BLaER1 (cell line): ENCODE data around the gene FASTK.
A peak's percentile ranks its signal among the peaks of the same experiment; 100 is the strongest.

Source experiments
- H3K27ac ChIP-seq: shearing (Covaris generic); formaldehyde crosslinking; 2 replicates; pipeline ENCODE4 v1.8.1; 2022
- H3K27me3 ChIP-seq: shearing (Covaris generic); formaldehyde crosslinking; 2 replicates; pipeline ENCODE4 v1.8.1; 2022
- H3K36me3 ChIP-seq: shearing (Covaris generic); formaldehyde crosslinking; 2 replicates; pipeline ENCODE4 v1.8.1; 2022
- H3K4me1 ChIP-seq: shearing (Covaris generic); formaldehyde crosslinking; 2 replicates; pipeline ENCODE4 v1.8.1; 2022
- H3K4me2 ChIP-seq: shearing (Covaris generic); formaldehyde crosslinking; 2 replicates; pipeline ENCODE4 v1.8.1; 2022
- H3K4me3 ChIP-seq: shearing (Covaris generic); formaldehyde crosslinking; 2 replicates; pipeline ENCODE4 v1.8.1; 2022
- H3K9ac ChIP-seq: shearing (Covaris generic); formaldehyde crosslinking; 2 replicates; pipeline ENCODE4 v1.8.1; 2022
- H3K9me3 ChIP-seq: shearing (Covaris generic); formaldehyde crosslinking; 2 replicates; pipeline ENCODE4 v1.8.1; 2022
- H4K20me1 ChIP-seq: shearing (Covaris generic); formaldehyde crosslinking; 2 replicates; pipeline ENCODE4 v1.8.1; 2022
- Cebpa-rat ChIP-seq: shearing (Covaris generic); IDR thresholded peaks from 2 replicates; pipeline ENCODE4 v1.8.1; 2022

Gene FASTK

DNA sequence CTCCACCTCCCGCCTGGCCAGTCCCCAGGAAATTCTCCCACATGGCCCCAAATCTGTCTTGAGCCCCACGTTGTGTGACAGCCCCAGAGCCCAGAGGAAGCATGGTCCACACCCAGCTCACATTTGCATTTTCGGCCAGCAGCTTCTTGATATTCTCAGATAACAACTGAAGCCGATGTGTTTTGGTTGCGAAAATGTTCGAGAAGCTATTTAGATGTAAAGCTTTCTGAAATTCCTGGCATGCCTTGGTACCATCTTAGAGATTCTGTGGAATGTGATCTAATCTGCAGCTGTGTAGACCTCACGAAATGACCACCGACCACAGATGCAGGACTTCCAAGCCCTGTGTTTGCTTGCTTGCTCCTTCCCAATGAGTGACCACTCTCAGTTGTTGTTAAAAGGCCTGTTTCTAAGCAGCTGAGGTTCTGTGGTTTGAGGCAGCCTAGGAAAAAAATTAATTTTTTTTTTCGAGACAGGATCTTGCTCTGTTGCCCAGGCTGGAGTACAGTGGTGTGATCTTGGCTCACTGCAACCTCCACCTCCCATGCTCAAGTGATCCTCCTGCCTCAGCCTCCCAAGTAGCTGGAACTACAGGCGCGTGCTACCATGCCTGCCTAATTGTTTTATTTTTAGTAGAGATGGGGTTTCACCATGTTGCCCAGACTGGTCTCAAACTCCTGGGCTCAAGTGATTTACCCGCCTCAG is 12.4 kb downstream of the FASTK start:
- Histone ChIP-seq H3K27me3 (no peaks in the 10 kb centered on the region), H3K27ac (no peak overlapping the region), H3K4me1 (no peaks in the 10 kb centered on the region), H3K9me3 (no peaks in the 10 kb centered on the region), H3K36me3 (peaks cover 100% of the 10 kb centered on the region), H3K4me3 (no peak overlapping the region), H3K9ac (no peak overlapping the region), H4K20me1 (peaks cover 41% of the 10 kb centered on the region), H3K4me2 (no peak overlapping the region)
- no peak for TF ChIP-seq Cebpa-rat

DNA sequence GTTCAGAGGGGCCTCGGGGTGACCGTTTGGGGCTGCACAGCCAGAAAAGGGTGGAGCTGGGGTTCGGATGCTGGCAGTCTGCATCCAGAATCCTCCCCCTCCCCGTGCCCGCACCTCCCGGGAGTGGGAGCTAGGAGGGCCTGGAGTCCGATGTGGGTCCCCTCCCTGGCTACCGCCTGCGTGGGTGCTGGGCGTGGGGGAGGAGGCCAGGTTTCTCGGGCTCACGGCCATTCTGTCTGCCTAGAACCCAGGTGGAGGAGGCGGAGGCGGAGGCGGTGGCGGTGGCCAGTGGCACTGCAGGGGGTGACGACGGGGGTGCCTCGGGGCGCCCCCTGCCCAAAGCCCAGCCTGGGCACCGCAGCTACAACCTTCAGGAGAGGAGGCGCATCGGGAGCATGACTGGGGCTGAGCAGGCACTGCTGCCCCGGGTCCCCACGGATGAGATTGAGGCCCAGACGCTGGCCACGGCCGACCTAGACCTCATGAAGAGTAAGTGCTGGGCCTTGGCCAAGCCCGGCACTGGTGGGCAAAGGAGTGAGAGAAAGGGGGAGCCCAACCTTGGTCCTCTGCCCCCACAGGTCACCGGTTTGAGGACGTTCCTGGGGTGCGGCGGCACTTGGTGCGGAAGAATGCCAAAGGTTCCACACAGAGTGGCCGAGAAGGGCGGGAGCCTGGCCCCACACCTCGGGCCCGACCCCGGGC is 14.2 kb downstream of the FASTK start:
- Histone ChIP-seq H3K4me2 (no peak overlapping the region), H3K4me1 (peaks cover 10% of the 10 kb centered on the region), H3K27ac (no peak overlapping the region), H3K4me3 (no peak overlapping the region), H3K9me3 (no peaks in the 10 kb centered on the region), H3K27me3 (no peaks in the 10 kb centered on the region), H3K9ac (no peak overlapping the region), H4K20me1 (peaks cover 56% of the 10 kb centered on the region), H3K36me3 (peaks cover 95% of the 10 kb centered on the region)
- TF ChIP-seq Cebpa-rat: no peak

DNA sequence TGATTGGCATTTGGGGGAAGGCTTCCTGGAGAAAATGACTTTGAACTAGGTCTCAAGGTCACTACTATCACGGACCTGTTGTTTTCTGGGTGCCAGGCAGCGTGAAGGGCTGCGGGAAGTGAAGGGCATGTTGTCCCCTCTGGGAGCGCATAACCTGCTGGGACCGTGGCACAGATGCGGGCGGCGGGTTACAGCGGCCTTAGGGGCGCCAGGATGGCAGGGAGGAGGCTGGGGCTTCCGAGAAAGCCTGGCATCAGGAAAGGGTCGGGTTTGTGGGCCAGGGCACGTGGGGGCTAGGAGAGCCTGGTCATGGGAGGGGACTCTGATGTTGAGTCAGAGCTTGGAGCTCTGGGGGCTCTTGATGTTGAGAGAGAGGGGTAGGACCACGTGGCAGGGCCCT is 15.1 kb downstream of the FASTK start:
- Histone ChIP-seq H4K20me1 (peaks cover 59% of the 10 kb centered on the region), H3K9me3 (no peaks in the 10 kb centered on the region), H3K4me1 (peaks cover 19% of the 10 kb centered on the region), H3K4me2 (no peak overlapping the region), H3K9ac (no peak overlapping the region), H3K4me3 (no peak overlapping the region), H3K27ac (no peak overlapping the region), H3K36me3 (peaks cover 86% of the 10 kb centered on the region), H3K27me3 (no peaks in the 10 kb centered on the region)
- TF ChIP-seq Cebpa-rat: no peak

DNA sequence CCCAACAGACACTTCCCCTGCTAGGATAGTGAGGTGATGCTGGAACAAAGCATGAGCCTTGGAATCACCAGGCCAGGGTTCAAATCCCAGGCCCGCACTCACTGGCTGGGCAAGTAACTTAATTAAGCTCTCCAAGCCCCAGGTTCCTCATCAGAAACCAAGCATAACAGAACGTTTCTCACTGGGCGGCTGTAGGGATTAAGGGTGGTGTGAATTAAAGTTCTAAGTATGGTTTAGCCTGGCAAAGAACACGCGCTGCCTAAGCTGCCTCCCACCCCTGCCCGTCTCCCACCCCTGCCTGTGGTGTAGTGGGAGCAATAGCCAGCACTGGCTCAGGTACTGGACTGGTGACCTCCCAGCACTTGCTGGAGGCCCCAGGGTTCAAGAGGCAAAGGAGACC is 15.6 kb downstream of the FASTK start:
- Histone ChIP-seq H3K4me2 (no peak overlapping the region), H3K27ac (no peak overlapping the region)

DNA sequence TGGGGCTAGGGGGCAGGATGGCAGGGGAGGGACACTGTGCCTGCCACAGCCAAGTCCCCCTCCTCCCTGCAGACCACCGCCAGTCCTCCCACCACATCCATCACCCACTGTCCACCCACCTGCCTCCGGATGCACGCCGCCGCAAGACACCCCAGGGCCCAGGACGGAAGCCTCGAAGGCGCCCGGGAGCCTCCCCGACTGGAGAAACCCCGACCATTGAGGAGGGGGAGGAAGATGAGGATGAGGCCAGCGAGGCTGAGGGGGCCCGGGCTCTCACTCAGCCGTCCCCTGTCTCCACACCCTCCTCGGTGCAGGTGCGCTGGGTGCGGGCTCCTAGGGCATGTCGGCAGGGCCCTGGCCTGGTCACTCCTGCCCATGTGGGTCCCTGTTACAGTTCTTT is 16.2 kb downstream of the FASTK start:
- H3K4me1 ChIP-seq: peaks cover 22% of the 10 kb centered on the region
- peaks cover 64% of the 10 kb centered on the region for H4K20me1 ChIP-seq
- no peak overlapping the region for H3K4me2 ChIP-seq
- no peak overlapping the region for H3K9ac ChIP-seq
- no peak overlapping the region for H3K27ac ChIP-seq
- no peak for TF ChIP-seq Cebpa-rat
- no peaks in the 10 kb centered on the region for H3K9me3 ChIP-seq
- H3K36me3 ChIP-seq: peaks cover 75% of the 10 kb centered on the region
- H3K27me3 ChIP-seq: no peaks in the 10 kb centered on the region
- no peak overlapping the region for H3K4me3 ChIP-seq

More for the DNA sequence above, 15.6 kb downstream of the FASTK start:
- no peak for TF ChIP-seq Cebpa-rat
- Histone ChIP-seq H3K4me3 (no peak overlapping the region), H3K4me1 (peaks cover 22% of the 10 kb centered on the region), H4K20me1 (peaks cover 64% of the 10 kb centered on the region), H3K27me3 (no peaks in the 10 kb centered on the region), H3K9ac (no peak overlapping the region), H3K9me3 (no peaks in the 10 kb centered on the region), H3K36me3 (peaks cover 80% of the 10 kb centered on the region)

DNA sequence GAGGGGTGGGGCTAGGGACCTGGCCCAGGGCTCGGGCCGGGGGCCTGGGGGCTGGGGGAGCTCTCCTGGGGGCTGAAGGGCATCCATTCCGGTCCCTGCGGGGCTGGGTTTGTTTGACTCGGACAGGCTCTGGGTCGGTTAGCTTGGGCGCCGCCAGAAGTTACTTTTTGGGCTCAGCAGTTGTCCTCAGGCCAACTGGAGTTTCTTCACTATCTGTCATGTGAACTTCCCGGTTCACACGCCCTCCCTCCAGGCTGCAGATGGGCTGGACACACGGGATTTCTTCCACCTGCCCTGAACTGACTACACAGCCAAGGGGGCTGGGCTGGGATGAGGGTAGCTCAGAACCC is 17.4 kb downstream of the FASTK start:
- peaks cover 62% of the 10 kb centered on the region for H3K36me3 ChIP-seq
- no peak overlapping the region for H3K9ac ChIP-seq
- no peak for TF ChIP-seq Cebpa-rat
- H4K20me1 ChIP-seq: peaks cover 64% of the 10 kb centered on the region
- no peaks in the 10 kb centered on the region for H3K27me3 ChIP-seq
- H3K27ac ChIP-seq: no peak overlapping the region
- H3K9me3 ChIP-seq: no peaks in the 10 kb centered on the region
- H3K4me2 ChIP-seq: no peak overlapping the region
- H3K4me1 ChIP-seq: peaks cover 32% of the 10 kb centered on the region
- H3K4me3 ChIP-seq: no peak overlapping the region

DNA sequence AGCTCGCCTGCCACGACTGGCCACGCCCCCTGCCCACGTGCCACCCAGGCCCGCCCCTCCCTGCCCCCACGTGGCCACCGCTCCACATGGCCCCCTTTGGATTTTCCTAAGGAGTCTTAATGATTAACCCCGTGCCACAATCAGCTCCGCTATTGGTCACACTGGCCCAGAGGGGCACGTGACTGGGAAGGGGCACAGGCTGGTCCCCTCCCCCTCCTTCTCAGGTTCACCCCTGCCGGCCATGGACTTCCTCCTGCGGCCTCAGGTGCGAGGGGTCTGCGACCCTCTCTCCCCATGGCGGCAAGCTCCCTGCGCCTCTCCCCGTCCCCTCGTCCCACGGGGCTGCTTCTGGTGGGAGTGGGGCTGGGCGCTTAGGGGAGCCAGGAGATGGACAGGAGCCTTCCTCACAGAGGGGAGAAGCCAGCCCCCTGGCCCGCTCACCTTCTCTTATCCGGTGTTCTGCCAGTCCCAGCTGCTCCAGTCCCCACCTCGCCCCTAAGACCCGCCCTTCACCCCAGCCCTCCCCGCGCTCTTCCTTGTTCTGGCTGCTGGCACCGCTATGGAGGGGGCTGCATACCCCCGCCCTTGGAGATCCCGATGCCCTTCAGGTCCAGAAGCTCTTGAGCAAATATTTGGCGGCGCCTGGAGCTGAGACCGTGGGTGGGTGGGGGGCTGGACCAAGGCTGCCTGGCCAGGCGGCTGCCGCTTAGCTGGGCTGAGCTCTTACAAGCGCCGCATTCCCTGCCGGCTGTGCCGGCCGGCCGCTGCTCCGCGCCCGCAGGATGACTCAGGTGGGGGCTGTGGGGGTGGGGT is 18.0 kb downstream of the FASTK start:
- no peaks in the 10 kb centered on the region for H3K9me3 ChIP-seq
- no peak overlapping the region for H3K27ac ChIP-seq
- no peak overlapping the region for H3K9ac ChIP-seq
- peaks cover 33% of the 10 kb centered on the region for H3K4me1 ChIP-seq
- no peak overlapping the region for H3K4me3 ChIP-seq
- H3K4me2 ChIP-seq: no peak overlapping the region
- no peak for TF ChIP-seq Cebpa-rat
- peaks cover 59% of the 10 kb centered on the region for H4K20me1 ChIP-seq
- peaks cover 57% of the 10 kb centered on the region for H3K36me3 ChIP-seq
- no peaks in the 10 kb centered on the region for H3K27me3 ChIP-seq

DNA sequence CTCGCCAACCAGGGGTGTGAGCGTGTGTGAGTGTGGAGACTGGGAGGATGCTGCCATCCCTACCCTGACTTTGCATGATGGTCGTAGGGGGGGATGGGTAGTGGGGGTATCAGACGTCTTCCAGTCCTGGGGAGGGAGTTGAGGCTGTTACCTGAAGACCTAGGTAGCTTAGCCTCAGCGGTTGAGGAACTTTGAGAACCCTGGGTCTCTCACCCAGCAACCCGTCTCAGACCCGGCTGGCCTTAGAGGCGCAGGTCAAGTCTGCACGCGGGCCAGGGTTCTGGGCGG is 18.6 kb downstream of the FASTK start:
- H4K20me1 ChIP-seq: peaks cover 59% of the 10 kb centered on the region
- TF ChIP-seq Cebpa-rat: no peak
- peaks cover 51% of the 10 kb centered on the region for H3K36me3 ChIP-seq
- H3K4me1 ChIP-seq: peaks cover 38% of the 10 kb centered on the region
- no peaks in the 10 kb centered on the region for H3K9me3 ChIP-seq
- H3K4me2 ChIP-seq: peak overlapping the region; percentile 96
- peak overlapping the region; percentile 84; the same call in 1 of the 2 replicates for H3K27ac ChIP-seq
- H3K27me3 ChIP-seq: no peaks in the 10 kb centered on the region
- no peak overlapping the region for H3K4me3 ChIP-seq
- H3K9ac ChIP-seq: peak overlapping the region; percentile 87; the same call in 1 of the 2 replicates

DNA sequence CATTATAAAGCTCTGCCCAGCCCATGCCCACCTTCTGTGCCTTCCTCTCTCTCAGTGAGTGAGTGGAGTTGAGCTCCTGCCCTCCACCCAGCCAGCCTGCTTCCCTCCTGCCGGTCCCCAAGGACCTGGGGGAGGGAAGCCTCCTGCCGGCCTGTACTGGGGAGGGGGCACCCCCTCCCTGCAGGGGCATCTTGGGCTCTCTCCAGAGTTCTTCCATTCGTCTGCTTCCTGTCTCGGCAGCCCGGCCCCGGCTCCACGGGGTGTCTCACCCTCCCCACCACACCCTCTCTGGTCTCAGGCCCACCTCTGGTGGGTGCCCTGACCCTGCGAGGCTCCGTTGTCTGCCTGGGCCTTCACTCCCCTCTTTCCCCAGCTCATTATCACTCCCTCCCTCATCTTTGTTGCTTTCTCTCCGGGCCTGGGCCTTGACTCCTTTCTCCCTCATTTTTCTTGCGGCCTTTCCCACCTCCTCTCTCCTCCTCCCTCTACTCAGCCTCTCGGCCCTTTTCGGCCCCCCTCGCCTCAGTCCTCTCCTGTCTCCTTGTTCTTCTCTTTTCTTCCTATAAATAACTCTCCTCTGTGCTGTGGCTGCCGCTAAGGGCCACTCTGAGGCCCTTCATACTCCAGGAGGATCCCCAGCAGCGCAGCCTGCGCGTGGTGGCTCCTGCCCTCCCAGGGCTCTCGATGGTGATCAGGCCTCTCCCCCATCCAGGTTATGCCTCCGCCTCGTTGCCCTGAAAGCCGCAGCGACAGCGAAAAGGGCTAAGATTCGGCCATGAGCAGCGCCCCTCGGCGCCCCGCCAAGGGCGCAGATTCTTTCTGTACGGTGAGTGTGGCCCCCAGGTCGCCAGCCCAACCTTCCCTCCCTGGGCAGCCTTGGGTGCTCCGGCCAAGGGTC is 19.1 kb downstream of the FASTK start:
- Histone ChIP-seq H4K20me1 (peaks cover 54% of the 10 kb centered on the region), H3K4me1 (peaks cover 43% of the 10 kb centered on the region), H3K4me3 (peak overlapping the region; percentile 89), H3K36me3 (peaks cover 45% of the 10 kb centered on the region), H3K27me3 (no peaks in the 10 kb centered on the region), H3K9ac (peak overlapping the region; percentile 87), H3K27ac (peak overlapping the region; percentile 84), H3K9me3 (no peaks in the 10 kb centered on the region), H3K4me2 (peak overlapping the region; percentile 96)
- TF ChIP-seq Cebpa-rat: no peak
